Fibroblast of skin of left biceps (primary cell): ENCODE results near the gene OPN3.

ENCODE experiments used
- DNase-seq, 2 experiments: peaks; one replicate each; pipeline ENCODE4 v3.0.0-alpha.2; 2013; ENCODE audit warnings: low read depth in 2 of 2

OPN3 gene

DNA sequence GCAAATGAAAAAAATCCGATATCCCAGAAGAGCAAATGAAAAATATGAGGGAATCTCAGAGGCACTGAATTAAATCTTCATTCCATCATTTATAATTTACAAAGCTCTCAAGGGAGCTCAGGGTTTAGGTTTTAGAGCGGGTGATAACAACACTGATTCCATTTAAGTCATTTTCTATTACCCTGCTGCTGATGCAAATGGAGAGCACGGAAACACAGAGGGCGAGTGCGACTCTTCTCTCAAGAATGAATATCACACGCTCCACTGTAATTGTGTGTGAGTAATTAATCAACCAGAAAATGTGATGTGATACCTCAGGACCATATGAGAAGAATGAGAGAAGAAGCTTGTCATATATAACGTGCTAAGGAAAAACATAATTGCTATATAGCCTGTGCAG, 22.7 kb downstream of the OPN3 start:
- DNase-seq: no peak

DNA sequence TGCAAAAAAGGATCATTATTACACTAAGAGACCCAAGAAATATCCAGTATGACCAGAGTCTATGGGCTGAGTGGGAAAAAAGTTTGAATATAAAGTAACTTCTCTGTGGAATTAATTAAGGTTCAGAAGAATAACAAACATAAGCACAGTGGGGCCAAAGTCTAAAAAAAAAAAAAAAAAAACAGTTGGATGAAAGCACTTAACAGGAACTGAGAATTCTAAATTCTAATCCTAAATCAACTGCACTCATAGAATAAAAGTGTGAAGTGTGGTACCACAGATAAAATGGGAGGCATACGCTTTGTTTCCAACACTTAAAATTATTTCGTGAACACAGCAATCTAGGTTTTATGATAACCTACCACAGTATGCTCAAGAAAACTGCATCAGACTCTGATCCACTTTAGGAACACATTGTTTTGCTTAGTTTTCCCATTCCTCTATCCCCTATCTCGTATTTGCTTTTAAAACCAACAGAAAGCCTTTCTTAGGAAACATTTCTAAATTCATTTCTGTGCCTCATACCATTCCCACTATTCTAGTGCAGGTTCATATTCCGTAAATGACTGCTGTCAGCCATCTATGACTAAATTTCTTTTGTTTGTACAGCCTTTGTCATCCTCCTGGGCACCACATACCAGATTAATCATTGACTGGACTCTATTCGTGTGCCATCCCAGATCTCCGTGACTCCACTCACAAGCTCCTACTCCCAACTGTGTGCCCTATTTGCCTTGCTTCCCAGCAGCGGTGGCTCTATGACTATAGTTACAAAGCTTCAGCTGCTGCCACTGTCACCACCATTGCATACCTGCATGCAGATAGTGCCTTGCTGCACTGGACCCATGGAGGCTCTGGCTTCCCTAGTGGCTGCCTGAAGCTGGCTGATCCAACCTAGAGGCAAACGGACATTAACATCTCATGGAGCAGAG, 24.9 kb downstream of the OPN3 start:
- DNase-seq: no peak

DNA sequence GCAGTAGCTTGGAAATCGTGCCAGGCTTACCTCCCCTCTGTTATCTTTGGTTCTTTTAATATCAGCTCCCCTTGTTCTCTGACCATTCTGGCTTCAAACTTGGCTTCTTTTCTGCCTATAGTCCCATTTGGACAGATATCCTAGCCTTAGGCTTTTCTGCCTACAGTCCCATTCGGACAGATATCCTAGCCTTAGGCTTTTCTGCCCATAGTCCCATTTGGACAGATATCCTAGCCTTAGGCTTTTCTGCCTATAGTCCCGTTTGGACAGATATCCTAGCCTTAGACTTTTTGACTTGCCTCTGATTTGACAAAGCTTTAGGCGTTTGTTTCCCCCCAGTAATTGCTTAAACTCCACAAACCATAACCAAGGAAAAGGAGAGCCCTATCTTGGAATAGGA, 25.6 kb downstream of the OPN3 start:
- no peak for DNase-seq

DNA sequence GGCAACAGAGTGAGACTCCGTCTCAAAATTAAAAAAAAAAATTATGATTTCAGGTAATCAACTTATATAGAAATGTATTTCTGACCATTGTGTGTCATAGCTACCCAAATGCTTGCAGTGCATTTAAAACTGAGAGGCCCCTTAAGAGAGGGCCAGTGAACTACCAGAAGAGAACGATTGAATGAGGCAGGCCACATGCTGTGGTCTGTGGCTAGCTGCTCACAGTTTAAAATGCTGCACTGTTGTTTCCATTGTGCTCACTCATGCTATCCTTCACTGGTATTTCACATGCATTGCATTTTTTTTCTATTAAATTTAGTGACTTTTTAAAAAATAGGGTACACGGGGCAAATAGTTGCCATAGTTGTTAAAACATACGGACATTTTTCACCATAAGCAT, 26.0 kb downstream of the OPN3 start:
- DNase-seq: no peak

DNA sequence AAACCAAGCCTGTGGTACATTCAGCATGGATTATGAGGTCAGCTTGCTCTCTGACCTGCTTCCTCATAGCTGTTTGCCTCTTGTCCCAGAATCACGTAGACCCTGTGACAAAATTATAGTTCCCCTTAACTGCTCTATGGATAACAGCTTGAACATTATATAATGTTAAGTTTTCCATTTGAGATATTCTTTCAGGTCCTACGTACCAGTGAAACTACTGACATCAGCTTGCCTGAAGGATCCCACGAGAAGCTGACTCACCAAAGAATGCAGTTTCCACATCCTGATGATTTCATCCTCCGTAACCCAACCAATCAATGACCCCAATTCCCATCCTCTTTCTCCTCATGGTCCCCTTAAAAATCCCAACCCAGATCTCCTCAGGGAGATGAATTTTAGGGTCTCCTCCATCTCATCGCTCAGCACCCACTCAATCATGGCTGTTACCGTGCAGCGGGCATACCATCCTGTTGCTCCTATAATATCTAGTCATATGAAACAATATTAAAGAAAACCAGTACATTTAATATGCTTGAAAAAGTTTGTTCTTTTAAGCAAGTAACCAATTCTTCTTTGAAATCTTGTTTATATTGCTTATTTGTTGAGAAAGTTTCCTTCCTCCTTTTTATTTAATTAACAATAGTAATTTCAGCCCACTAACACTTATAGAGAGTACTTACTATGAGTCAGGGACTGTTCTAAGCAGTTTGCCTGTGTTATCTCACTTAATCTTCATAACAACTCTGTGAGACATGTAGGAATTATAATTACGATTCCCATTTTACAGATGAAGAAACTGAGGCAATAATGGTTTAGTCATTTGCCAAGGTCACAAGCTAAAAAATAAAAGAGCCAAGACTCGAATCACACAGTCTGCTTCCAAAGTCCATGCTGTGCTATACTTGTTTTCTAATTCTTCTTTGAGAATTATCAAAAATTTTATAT, 27.4 kb downstream of the OPN3 start:
- DNase-seq: peak; percentile 54 to 55

DNA sequence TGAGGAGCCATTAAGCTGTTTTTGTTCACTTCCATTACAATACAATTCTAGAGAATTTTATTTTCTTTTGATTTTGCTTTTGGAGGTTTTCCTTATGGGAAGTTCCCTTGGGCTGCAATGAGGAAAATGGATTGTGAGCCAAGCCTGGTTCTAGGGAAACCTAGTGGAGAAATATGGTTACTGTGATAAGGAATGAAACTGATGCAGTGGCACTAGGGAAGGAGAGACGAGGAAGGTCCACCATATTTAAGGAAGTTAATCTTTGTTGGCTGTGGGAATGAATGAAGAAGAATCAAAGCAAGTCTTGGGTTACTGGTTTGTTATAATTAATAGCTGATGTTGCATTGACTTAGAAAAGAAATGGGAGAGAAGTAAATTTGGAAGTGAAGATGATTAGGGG, 28.4 kb downstream of the OPN3 start:
- DNase-seq: no peak

DNA sequence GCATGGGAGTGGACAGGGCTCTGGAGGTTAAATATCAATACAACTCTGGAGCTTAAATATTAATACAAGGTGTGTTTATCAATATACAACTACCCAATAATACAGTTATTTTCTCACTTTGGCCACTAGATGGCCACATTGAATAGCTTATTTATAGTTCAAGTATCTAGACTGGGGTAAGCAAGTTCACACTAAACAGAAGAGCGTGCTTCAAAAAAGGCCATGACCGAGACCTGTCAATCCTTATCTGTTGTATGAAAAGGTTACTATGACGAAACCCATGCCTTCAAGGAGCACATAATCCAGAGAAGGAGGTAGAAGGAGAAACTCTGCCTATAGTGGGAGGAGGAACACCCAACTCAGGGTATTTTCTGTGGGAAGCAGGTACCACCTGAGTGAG, 29.1 kb downstream of the OPN3 start:
- DNase-seq: peak in 1 of 2 experiments; percentile 33

DNA sequence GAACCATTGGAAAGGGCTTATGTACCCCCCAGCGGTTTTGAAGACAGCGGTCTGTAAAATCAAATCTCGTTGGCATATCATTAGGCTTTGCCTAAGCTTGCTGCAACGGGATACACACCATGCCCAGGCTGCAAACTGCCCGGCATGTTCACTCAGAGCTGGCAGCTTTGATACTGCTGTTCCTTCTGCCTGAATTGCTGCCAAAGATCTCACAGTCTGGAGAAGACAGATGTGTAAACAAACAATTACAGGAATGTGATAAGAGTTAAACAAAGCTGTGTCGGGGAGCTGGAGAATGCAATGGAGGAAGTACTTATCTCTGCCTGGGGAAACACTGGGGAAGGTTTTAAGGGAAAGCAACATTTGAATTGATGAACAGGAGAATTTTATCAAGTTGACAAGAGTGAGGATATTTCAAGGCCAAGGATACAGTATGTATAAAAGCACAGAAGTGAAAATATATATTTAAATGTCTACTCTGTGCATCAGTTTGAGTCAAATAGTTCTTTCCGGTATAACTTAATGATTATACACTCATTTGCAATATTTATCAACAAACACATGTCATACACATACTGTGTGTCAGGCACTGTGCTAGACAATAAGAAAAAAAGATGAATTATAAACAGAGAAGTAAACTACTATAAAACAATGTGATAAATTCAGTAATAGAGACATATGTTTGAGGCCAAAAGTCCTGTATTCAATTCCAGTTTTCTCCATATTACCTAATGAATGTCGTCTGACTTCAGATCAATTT, 29.9 kb downstream of the OPN3 start:
- DNase-seq: no peak

DNA sequence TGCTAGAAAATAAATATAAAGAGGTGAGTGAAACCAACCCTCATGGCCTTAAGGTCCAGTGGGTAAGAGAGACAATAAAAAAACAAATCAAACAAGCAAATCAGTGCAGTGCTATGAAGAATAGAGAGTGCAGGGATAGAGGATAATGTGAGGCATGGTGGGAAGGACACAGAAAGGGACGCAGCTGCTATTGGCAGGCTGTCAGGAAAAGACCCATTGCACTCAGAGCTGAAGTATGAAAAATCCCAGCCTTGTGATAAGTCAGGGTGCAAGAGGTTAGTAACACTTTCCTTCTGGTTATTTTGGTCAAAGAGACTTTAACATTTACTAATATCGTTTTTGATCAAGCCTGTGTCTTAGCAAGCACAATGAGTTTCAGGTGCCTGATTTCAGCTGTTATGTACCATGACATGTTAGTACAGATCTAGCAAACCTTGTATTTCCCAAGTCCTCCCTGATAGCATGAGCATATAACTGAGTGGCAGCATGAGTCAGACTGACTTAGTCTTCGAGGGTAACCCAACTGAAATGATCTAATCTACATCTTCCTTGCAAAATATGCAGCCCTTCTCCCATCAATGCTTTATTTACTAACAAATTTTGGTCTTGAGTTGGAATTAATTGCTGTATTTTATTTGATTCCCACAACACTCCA, 31.7 kb downstream of the OPN3 start:
- DNase-seq: no peak

DNA sequence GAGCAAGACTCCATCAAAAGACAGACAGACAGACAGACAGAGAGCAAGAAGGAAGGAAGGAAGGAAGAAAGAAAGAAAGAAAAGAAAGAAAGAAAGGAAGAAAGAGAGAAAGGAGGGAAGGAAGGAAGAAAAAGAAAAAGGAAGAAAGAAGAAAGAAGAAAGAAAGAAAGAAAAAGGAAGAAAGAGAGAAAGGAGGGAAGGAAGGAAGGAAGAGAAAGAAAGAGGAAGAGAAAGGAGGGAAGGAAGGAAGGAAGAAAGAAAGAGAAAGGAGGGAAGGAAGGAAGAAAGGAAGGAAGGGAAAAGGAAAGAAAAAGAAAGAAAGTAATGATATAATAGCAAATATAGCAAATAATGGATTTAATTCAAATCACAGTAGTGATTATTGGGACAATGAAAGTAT, 32.7 kb downstream of the OPN3 start:
- no peak for DNase-seq

DNA sequence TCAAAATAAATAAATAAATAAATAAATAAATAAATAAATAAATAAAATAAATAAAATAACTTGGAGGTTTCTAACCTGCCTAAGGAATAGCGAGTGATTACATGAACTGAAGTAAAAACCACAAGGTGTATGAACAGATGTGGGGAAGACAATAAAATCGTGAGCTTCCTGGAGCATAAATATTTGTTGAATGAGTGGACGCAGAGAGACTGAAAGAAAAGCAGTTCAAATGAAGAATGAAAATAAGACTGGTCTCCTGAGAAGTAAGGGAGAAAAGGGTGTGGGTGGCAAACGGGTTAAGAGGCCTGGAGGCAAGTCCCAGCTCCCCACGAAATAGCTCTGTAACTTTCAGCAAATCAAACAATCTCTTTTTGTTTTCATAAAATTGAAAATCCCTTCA, 33.6 kb downstream of the OPN3 start:
- no peak for DNase-seq

DNA sequence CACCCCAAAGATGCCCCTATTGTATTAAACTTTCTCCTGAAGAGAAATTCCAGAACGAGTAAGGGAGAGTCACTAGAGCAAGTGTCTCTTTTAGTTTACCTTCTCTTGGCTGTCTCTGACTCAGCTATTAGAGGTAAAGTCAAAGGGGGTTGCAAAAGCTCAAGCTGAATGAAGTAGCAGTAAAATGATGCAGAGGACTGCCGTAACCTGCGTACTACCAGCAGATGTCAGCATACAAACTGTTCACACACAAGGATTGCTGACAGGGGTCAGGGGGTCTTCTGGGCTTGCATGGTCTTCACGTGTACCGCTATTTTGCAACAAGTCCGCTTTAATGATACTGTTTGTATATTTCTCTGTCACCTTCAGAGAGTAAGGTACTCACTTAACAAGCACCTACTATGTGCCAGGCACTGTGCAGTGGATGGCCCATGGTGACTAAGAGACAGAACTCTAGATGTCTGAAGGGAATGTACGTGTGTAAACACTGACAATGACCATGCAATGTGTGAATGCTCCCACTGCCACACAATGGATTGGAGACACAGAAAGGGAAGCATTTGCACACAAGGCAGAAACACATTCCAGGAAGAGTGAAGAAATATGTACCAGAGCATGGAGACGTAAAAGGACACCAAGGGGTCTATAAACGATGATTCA, 34.9 kb downstream of the OPN3 start:
- no peak for DNase-seq

DNA sequence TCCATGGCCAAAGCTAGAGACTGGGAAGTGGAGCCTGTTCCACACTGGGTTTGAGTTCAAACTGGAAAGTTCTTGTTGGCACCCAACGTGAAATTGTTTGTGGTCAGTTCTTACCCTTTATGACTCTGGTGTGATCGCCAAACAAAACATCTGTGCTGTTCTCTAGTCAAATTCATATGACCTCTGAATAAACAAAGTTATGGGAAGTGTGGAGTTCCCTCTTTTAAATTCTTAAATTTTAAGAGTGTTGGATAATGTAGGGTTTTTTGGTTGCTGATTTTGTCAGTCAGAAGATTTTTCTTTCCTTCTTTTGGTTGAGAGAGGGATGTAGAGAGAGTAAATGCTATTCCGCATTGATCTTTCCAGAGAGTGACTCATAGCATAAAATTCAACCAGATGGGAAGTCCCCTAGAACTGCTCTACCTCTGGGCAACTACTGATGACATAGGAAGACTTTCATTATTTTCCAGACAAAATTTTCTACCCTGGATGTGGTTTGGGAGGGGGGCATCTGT, 36.4 kb downstream of the OPN3 start:
- DNase-seq: no peak

DNA sequence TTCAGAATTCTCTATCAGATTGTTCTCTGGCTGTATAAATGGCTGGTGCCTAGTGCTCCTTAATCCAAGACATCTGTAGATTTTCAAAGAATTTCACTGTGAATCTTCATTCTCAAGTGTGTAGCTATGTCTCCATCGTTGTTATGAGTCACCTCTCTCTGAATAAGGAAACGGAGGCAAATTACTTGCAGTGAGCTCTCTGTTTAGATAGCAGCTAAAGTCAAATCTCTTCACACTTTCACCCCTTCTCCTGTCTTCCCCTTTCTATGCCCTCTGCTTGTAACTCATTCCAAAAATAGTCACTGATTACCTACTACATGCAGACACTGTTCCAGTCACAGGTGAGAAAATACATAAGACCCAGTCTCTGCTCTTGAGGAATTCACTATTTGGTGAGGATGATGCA, 39.7 kb downstream of the OPN3 start:
- DNase-seq: peak; percentile 43 to 47

DNA sequence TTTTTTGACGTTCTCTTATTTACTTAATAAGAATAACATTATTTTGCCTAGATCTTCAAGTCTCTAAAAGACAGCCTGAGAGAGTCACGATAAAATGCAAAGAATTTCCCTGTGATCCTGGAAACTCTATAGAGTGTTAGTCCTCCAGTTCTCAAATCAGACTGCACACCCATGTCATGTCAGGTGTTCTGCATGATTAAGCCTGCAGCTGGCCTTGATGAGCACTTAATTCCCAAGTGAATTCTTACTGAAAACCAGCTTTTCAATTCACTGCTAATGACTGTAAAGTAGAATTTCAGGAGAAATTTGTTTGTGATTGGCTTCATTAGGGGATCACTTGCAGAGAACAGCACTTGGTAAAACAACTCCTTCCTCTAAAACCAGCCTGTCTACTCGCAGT, 41.9 kb downstream of the OPN3 start:
- no peak for DNase-seq

DNA sequence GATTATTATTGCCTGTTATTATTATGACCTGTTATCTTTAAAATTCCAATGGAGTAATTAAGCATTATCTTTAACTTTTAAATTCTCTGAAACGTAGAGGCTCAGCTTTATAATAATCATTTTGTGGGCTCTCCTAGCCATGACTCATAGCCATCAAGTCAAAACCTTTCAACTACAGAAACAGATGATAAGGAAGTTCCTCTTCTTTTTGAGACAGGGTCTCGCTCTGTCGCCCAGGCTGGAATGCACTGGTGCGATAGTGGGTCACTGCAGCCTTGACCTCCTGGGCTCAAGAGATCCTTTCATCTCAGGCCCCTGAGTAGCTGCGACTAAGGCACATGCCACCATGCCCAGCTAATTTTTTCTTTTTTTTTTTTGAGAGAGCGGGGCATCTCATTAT, 43.5 kb downstream of the OPN3 start:
- DNase-seq: no peak

DNA sequence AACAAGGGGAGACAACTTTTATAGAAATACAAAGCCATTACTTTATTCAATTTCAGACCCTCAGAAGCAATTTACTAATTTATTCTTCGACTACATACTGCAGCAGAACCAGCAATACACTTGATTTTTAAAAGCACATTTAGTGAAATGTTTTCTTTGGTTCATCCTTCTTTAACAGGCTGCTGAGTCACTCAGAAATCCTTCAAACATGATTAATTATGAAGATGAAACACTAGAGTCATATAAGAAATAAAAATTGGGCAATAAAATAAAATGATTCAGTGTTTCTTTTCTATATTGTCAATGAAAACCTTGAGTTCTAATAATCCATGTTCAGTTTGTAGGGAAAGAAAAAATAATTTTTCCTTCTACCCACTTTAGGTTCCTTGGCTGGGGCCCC, 47.0 kb downstream of the OPN3 start:
- no peak for DNase-seq

DNA sequence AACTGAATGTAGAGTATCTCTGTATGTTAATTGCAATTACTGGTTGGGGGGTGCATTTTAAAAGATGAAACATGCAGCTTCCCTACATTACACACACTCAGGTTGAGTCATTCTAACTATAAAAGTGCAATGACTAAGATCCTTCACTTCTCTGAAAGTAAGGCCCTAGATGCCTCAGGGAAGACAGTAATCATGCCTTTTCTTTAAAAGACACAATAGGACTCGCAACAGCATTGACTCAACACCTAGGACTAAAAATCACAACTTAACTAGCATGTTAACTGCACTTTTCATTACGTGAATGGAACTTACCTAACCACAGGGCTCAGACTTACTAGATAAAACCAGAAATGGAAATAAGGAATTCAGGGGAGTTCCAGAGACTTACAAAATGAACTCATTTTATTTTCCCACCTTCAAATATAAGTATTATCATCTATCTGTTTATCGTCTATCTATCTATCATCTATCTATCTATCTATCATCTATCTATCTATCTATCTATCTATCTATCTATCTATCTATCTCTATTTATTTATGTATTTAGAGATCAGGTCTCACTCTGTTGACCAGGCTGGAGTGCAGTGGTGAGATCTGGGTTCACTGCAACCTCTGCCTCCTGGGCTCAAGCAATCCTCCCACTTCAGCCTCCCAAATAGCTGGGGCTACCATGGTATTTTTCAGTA, 47.8 kb downstream of the OPN3 start:
- no peak for DNase-seq

DNA sequence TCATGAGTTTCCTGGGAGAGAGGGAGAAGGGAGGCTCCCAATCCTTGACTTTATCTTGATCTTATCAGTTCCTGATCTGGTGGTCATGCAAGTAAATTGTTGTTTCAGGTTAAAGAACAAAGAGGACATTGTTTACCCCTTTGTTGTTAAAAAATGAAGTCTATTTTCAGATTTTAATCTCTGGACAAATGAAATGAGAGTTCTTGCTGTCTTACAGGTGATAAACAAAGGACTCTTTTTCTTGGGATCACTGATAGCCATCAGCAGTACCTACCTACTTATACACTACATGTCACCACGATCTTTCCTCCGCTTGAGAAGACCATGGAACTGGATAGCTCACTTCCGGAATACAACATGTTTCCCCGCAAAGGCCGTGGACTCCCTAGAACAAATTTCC, 48.4 kb downstream of the OPN3 start:
- DNase-seq: no peak

DNA sequence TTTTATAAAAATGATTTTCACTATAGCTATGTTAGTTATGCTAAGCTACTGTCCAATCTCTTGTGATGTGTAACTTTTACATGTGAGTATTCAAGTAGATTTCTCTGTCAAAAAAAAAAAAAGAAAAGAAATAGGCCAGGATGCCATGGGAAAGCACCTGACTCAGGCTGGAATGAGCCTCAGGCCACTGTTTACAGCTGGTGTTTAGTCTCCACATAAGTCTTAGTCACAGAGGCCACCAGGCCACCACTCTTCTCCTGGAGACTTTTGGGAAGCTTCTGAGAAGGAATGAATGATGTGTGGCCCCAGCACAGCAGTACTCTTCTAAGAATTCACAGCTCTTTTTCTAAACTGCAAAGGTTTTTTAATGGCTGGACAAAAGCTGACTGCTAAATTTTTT, 48.9 kb downstream of the OPN3 start:
- no peak for DNase-seq
